Motor neuron (in vitro differentiated cells): ENCODE data around the gene CTSC. TPM values are rescaled to one million over a fixed set of nuclear protein-coding genes. Genes with fewer than 3 reads are reported as not detected.

ENCODE experiments used
- ATAC-seq, 8 experiments: fragments of 200-7000 bp; cut with Tn5 transposase; replicated peaks in 6 of 8; 2 replicates each; pipeline ENCODE4 v1.8.0; 2021; ENCODE audit warnings: mild to moderate bottlenecking in 8 of 8, moderate library complexity in 8 of 8
- H3K27ac ChIP-seq, 2 donors: fragments of 250-450 bp; sonication (Bioruptor Pico); 2 replicates each; pipeline ENCODE4 v1.9.0; 2021; ENCODE audit warnings: antibody characterized with exemption in 2 of 2, mild to moderate bottlenecking in 2 of 2, moderate library complexity in 1 of 2
- H3K4me1 ChIP-seq, 2 donors: fragments of 250-450 bp; sonication (Bioruptor Pico); replicated peaks in 1 of 2; 2 replicates each; pipeline ENCODE4 v1.6.1; 2021; ENCODE audit warnings: antibody characterized with exemption in 2 of 2, mild to moderate bottlenecking in 2 of 2, moderate library complexity in 1 of 2
- H3K4me3 ChIP-seq, 5 donors: fragments of 250-450 bp; sonication (Bioruptor Pico); 2 replicates each; pipeline ENCODE4 v1.9.0; 2021; ENCODE audit warnings: antibody characterized with exemption in 5 of 5, mild to moderate bottlenecking in 5 of 5, moderate library complexity in 4 of 5
- WGBS, 10 experiments: fragments of 450-650 bp; shearing (Covaris generic); methylation state at CpG; one replicate each; pipeline ENCODE4 v1.0.0; 2022; 5-methylcytosine and 5-hydroxymethylcytosine counted together
- in situ Hi-C, 9 experiments: fragments of 400-800 bp; cut with MboI; loops; one replicate each; pipeline ENCODE4 v1.15.0; 2021; ENCODE audit warnings: low sequenced_read_pairs in 9 of 9, low pct_unique_long_range_greater_than_20kb in 2 of 9; ENCODE audit not compliant: unreplicated experiment in 9 of 9
- total RNA-seq, 8 experiments: library from RNA; unstranded; fragments of 300-600 nt; gene quantifications; 2 replicates each; pipeline versions ENCODE4 v1.2.3 to v1.2.4, GENCODE V29; 2022

The CTSC gene
- total RNA-seq, 8 experiments from 2014 or later: 7.2 to 199 (median 32.4) TPM

GRCh38 chr11:88288560-88288959, 49.0 kb downstream of the CTSC start:
- 60 to 100% (median 89%) methylated on average over 1 of the region's 1 CpG; no CpG with 5 or more reads in 1 of the 10 experiments for WGBS, 10 experiments
- Histone ChIP-seq H3K4me3 (no peak overlapping the region), H3K4me1 (no peaks in the 10 kb centered on the region), H3K27ac (no peak overlapping the region)
- in situ Hi-C loops: loop anchor here in 1 of 9 experiments (25.0 kb wide), 2 partner anchors 249 to 276 kb away; no protein-coding TSS in a partner anchor
- ATAC-seq: no peak

DNA sequence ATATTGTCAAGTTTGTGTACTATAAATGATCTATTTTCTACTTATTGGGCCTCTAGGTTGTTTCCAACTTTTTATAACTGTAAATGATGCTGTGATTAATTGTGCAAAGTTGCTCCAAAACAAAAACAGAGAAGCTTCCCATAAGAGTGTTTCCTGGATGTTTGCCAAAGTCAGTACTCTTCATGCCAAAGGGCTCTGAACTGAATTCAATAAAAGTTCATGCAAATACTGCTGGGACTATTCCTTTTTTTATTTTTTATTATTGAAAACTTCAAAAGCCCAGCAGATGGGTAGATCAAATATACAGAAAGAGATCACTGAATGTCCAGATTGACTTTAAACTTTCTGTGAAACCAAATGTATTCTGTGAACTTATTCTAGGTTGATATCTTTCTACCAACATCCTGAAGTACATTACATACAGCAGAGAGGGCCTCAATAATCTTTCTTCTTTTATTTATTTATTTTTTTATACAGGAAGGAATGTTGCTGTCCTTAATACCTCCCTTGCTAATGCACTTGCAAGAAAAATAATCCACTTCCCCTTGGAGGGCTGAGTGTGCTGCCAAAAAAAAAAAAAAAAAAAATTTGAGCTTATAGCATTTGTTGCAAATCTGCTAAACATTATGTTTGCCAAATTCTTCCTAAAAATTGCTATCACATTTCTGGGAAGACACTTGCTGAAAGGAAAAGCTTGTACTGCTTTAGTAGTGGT, 53.0 kb downstream of the CTSC start:
- no peak overlapping the region for H3K27ac ChIP-seq
- H3K4me3 ChIP-seq: no peak overlapping the region
- in situ Hi-C loops: loop anchor here in 1 of 9 experiments (25.0 kb wide), 2 partner anchors 253 to 272 kb away; no protein-coding TSS in a partner anchor
- no peaks in the 10 kb centered on the region for H3K4me1 ChIP-seq
- peak in 3 of 8 experiments; percentile 43 to 62 (median 50) for ATAC-seq

DNA sequence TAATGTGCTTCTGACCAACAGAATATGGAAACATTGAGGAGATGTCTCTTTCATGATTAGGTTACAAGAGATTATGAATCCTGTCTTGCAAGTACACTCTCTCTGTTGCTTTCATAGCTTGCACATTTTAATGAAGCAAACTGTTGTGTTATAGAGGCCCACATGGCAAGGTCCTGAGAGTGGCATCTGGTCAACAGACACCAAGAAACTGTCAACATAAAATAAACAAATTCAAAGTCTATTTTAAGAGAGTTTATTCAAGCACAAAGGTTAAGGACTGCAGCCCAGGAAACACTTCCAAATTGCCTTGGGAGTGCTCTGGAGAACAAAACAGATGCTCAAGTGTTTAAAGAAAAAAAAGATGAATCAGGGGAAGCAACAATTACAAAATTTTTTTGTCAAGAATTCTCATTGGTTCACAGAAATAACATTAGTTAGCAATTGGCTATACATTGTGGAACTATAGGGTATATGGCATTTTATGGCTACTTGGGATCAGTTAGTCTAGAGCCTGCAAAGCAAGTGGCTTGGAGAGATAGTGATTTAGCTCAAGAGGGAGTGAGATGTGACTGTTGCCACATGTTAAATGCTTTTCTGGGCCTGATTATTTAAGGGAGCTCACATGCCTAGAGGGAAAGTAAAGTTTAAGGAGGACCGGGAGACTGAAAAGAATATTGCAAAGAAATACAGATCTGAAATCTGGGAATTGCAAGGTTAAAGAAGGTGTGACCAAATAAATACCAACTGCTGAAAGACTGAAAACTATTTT, 54.6 kb downstream of the CTSC start:
- 0 to 100% (median 45%) methylated on average over 1 of the region's 1 CpG; no CpG with 5 or more reads in 4 of the 10 experiments for WGBS, 10 experiments
- Histone ChIP-seq H3K4me1 (no peaks in the 10 kb centered on the region), H3K4me3 (no peak overlapping the region), H3K27ac (no peak overlapping the region)
- in situ Hi-C loops: loop anchor here in 1 of 9 experiments (25.0 kb wide), 2 partner anchors 254 to 271 kb away; no protein-coding TSS in a partner anchor
- ATAC-seq: peak in 3 of 8 experiments; percentile 72 to 79 (median 73)

GRCh38 chr11:88281317-88281712, 56.2 kb downstream of the CTSC start:
- Histone ChIP-seq H3K4me1 (no peaks in the 10 kb centered on the region), H3K27ac (no peak overlapping the region), H3K4me3 (no peak overlapping the region)
- in situ Hi-C loops: loop anchor here in 1 of 9 experiments (25.0 kb wide), 2 partner anchors 256 to 269 kb away; no protein-coding TSS in a partner anchor
- 67 to 100% (median 84%) methylated on average over 1 to 3 of the region's 3 CpGs; no CpG with 5 or more reads in 4 of the 10 experiments for WGBS, 10 experiments
- ATAC-seq: no peak

- no peak for ATAC-seq
- in situ Hi-C loops: loop anchor here in 1 of 9 experiments (25.0 kb wide), 2 partner anchors 257 to 268 kb away; no protein-coding TSS in a partner anchor
- Histone ChIP-seq H3K4me3 (no peak overlapping the region), H3K27ac (no peak overlapping the region), H3K4me1 (no peaks in the 10 kb centered on the region)
- WGBS, 10 experiments: 57 to 100% (median 96%) methylated on average over 2 to 6 of the region's 6 CpGs
These were observed 56.7 kb downstream of the CTSC start for GRCh38 chr11:88280673-88281316.

DNA sequence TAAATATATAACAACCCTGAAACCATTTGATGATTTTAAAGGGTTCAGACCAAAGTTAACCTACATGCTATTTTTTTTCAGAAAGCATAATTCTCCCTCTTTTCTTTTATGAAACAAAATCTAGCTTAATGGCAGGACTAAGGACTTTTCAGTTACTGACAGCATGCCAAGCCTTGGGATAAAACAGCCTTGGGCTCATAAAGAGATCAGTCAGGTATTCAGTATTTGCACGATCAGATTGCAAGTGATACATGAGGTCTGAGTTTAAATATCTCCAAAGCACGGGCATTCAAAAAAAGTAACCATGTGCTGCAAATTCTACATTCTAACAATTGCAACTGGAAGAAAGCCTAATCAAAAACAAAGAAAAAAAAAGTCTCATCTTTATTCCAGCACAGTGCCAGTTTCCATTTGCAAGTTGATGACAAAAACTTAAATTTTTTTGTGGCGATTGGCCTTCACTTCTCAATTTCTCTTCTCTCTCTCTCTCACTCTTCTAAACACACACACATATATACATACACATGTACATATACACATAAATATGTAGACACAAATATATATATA, 60.1 kb downstream of the CTSC start:
- no peak overlapping the region for H3K4me3 ChIP-seq
- no peaks in the 10 kb centered on the region for H3K4me1 ChIP-seq
- in situ Hi-C loops: loop anchor here in 1 of 9 experiments (25.0 kb wide), 2 partner anchors 260 to 265 kb away; no protein-coding TSS in a partner anchor
- WGBS, 10 experiments: 3 to 100% (median 75%) methylated on average over 1 to 3 of the region's 3 CpGs
- peak in 1 of 8 experiments; percentile 66 for ATAC-seq
- no peak overlapping the region for H3K27ac ChIP-seq

GRCh38 chr11:88275636-88276035, 61.9 kb downstream of the CTSC start:
- H3K4me3 ChIP-seq: no peak overlapping the region
- in situ Hi-C loops: loop anchor here in 1 of 9 experiments (25.0 kb wide), 2 partner anchors 262 to 263 kb away; no protein-coding TSS in a partner anchor
- no peaks in the 10 kb centered on the region for H3K4me1 ChIP-seq
- WGBS, 10 experiments: 29 to 100% (median 73%) methylated on average over 1 of the region's 1 CpG; no CpG with 5 or more reads in 2 of the 10 experiments
- no peak for ATAC-seq
- no peak overlapping the region for H3K27ac ChIP-seq

GRCh38 chr11:88266919-88267318, 70.6 kb downstream of the CTSC start:
- ATAC-seq: no peak
- H3K4me3 ChIP-seq: no peak overlapping the region
- no peaks in the 10 kb centered on the region for H3K4me1 ChIP-seq
- in situ Hi-C loops: loop anchor here in 1 of 9 experiments (25.0 kb wide), 1 partner anchor 95 kb away; no protein-coding TSS in a partner anchor
- H3K27ac ChIP-seq: no peak overlapping the region
- 33 to 100% (median 83%) methylated on average over 1 of the region's 1 CpG; no CpG with 5 or more reads in 7 of the 10 experiments for WGBS, 10 experiments

- no peak overlapping the region for H3K27ac ChIP-seq
- H3K4me3 ChIP-seq: no peak overlapping the region
- in situ Hi-C loops: loop anchor here in 1 of 9 experiments (25.0 kb wide), 1 partner anchor 96 kb away; no protein-coding TSS in a partner anchor
- ATAC-seq: no peak
- H3K4me1 ChIP-seq: no peaks in the 10 kb centered on the region
These were observed 71.4 kb downstream of the CTSC start for GRCh38 chr11:88266157-88266556.

DNA sequence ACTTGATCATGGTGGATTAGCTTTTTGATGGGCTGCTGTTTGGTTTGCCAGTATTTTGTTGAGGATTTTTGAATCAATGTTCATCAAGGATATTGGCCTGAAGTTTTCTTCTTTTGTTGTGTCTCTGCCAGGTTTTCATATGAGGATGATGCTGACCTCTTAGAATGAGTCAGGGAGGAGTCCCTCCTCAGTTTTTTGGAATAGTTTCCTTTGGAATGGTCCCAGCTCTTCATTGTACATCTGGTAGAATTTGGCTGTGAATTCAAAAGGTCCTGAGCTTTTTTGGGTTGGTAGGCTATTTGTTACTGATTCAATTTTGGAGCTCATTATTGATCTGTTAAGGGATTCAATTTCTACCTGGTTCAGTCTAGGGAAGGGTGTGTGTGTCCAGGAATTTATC, 78.1 kb downstream of the CTSC start:
- ATAC-seq: no peak
- in situ Hi-C loops: loop anchor here in 1 of 9 experiments (25.0 kb wide), 1 partner anchor 103 kb away; no protein-coding TSS in a partner anchor
- no peak overlapping the region for H3K27ac ChIP-seq
- no peak overlapping the region for H3K4me3 ChIP-seq
- no peaks in the 10 kb centered on the region for H3K4me1 ChIP-seq

GRCh38 chr11:88252208-88252607, 85.3 kb downstream of the CTSC start:
- Histone ChIP-seq H3K27ac (no peak overlapping the region), H3K4me3 (no peak overlapping the region), H3K4me1 (no peaks in the 10 kb centered on the region)
- in situ Hi-C loops: loop anchor here in 1 of 9 experiments (25.0 kb wide), 1 partner anchor 110 kb away; no protein-coding TSS in a partner anchor
- no peak for ATAC-seq

GRCh38 chr11:88250566-88251242, 86.8 kb downstream of the CTSC start:
- in situ Hi-C loops: loop anchor here in 1 of 9 experiments (25.0 kb wide), 1 partner anchor 112 kb away; no protein-coding TSS in a partner anchor
- ATAC-seq: peak in 1 of 8 experiments; percentile 33
- Histone ChIP-seq H3K4me1 (no peaks in the 10 kb centered on the region), H3K27ac (no peak overlapping the region), H3K4me3 (no peak overlapping the region)
- 18 to 100% (median 67%) methylated on average over 1 to 3 of the region's 3 CpGs; no CpG with 5 or more reads in 1 of the 10 experiments for WGBS, 10 experiments
